ENCODE measurements around the gene HBA2. TPM values are rescaled to one million over a fixed set of nuclear protein-coding genes. Genes with fewer than 3 reads are reported as not detected.

HBA2 gene
- total RNA-seq, 1 experiment from 2014 or later = not detected

- Mint-ChIP-seq H3K27me3 (ENCODE audit: low read depth) (no peaks in the 10 kb centered on the region), H3K36me3 (ENCODE audit: insufficient read depth in 1 of 3, low read depth in 3 of 3) (0 out of 7 replicates have a peak, but pooled peaks cover 0 to 2% (median 0%) of the 10 kb centered on the region in 3 experiments), H3K4me1 (peaks cover 0 to 2% of the 10 kb centered on the region in 2 experiments; a peak in 1 of 4 replicates), H3K27ac (no peak overlapping the region; a peak in 2 of 7 replicates), H3K4me3 (no peak overlapping the region; a peak in 1 of 5 replicates), H3K9me3 (no peaks in the 10 kb centered on the region)
- Histone ChIP-seq H3K79me1 (ENCODE audit: insufficient read depth, low read depth, low read length, poor library complexity, severe bottlenecking) (peaks cover 4% of the 10 kb centered on the region), H3K23ac (ENCODE audit: insufficient read length, low read depth, low read length) (no peak overlapping the region), H4K5ac (ENCODE audit: insufficient read length, low read depth, low read length) (no peak overlapping the region), H3K79me2 (ENCODE audit: insufficient read depth, low read length) (no peaks in the 10 kb centered on the region), H2AK5ac (ENCODE audit: insufficient read length, low read length) (no peak overlapping the region), H2BK120ac (ENCODE audit: low read depth, low read length, poor library complexity, severe bottlenecking) (no peak overlapping the region), H4K8ac (replicated peaks; ENCODE audit: insufficient read length, low read depth, low read length) (no peak overlapping the region), H3K9ac (ENCODE audit: extremely low read depth, insufficient read length, low read length) (no peak overlapping the region), H3K23me2 (ENCODE audit: insufficient read length, low read depth, low read length, poor library complexity, severe bottlenecking) (no peaks in the 10 kb centered on the region), H4K91ac (ENCODE audit: insufficient read length, low read depth, low read length) (no peak overlapping the region), H3K56ac (ENCODE audit: insufficient read length, low read depth, low read length) (no peak overlapping the region), H3K27me3 (ENCODE audit: insufficient read depth, low read length) (no peaks in the 10 kb centered on the region), H2BK15ac (ENCODE audit: low read depth, low read length) (no peak overlapping the region), H3K18ac (ENCODE audit: insufficient read length, low read depth, low read length) (no peak overlapping the region), H3T11ph (ENCODE audit: low read length) (no peak overlapping the region), H3K4me2 (ENCODE audit: insufficient read depth, insufficient read length, low read length) (no peak overlapping the region), H2BK5ac (ENCODE audit: insufficient read length, low read length) (no peak overlapping the region), H2BK20ac (ENCODE audit: low read depth, low read length, poor library complexity, severe bottlenecking) (no peak overlapping the region), H3K14ac (ENCODE audit: insufficient read depth, low read length) (no peak overlapping the region), H2AFZ (ENCODE audit: low read length) (no peak overlapping the region), H2BK12ac (ENCODE audit: insufficient read length, low read depth, low read length) (no peak overlapping the region), H3K27ac (ENCODE audit: insufficient read length, low read depth, low read length) (no peak overlapping the region), H3K9me3 (ENCODE audit: control insufficient read depth, low read depth, low read length) (no peaks in the 10 kb centered on the region), H3K4ac (ENCODE audit: low read depth, low read length) (no peak overlapping the region), H3K4me1 (ENCODE audit: insufficient read depth, low read length) (no peaks in the 10 kb centered on the region), H4K20me1 (ENCODE audit: control insufficient read depth, insufficient read depth, insufficient read length) (no peaks in the 10 kb centered on the region)
- DNase-seq = no peak
- no peak for TF ChIP-seq CTCF (conservative IDR thresholded peaks at IDR 0.05)
- WGBS (ENCODE audit: extremely low coverage, insufficient read length, low lambda C conversion rate) = no CpG with 5 or more reads among the region's 7 CpGs
Observed at GRCh38 chr16:132120-132519, 40.6 kb upstream of the HBA2 start.
